ENCODE results near the gene RGS3. TPM values are rescaled to one million over a fixed set of nuclear protein-coding genes. Genes with fewer than 3 reads are reported as not detected.

RGS3 gene
- total RNA-seq, 4 donors from 2014 or later = 43.0 to 66.2 (median 55.6) TPM

DNA sequence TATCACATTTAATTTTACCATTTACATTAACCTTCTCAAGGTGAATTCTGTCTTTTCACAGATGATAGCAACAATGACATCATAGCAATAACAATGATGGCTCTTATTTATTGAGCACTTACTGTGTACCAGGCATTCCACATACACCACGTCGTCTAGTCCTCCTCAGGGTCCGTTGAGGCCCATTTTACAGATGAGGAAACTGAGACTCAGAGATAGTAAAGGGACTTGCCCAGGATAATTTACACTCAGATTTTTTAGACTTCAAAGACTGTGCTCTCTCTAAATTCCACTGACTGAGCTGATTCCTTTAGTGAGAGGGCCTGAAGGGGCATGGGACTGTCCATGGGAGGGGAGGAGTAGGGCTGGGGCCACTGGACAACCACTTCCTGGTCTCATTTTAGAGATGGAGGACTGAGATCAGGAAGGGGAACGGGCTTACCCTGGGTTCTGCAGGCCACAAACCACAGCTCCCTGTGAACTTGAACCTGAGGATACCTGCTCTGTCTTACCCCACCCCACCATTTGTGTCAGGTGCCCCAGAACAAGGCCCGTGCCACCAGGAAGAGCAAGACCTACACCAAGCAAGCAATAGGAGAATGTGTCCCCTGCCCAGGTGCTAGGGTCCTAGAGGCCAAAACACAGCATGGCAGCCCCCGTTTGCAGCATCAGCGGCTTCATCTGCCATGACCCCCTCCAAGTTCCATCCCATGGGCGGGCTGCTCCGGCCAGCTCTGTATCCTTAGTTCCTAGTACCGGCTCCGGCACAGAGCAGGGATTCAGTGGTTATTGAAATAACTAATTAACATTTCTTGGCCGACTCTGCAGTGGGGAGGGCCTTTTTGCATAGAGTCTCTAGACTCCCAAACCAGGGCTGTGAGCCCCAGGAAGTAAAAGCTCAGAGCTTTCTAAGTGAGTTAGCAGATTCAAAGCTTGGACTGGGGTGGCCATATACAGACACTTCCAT lies 96.6 kb downstream of the RGS3 start:
- 90 to 94% methylated on average over 11 to 12 of the region's 12 CpGs for WGBS, 2 donors
- peak overlapping the region in 1 of 3 donors; percentile 2 for H3K27ac ChIP-seq
- peaks cover 24 to 37% of the 10 kb centered on the region in 2 donors for H3K4me1 ChIP-seq
- no peaks in the 10 kb centered on the region for H3K9me3 ChIP-seq
- H3K27me3 ChIP-seq = no peaks in the 10 kb centered on the region
- no peak for DNase-seq
- H3K36me3 ChIP-seq = no peaks in the 10 kb centered on the region
- TF ChIP-seq, protein P1, sequence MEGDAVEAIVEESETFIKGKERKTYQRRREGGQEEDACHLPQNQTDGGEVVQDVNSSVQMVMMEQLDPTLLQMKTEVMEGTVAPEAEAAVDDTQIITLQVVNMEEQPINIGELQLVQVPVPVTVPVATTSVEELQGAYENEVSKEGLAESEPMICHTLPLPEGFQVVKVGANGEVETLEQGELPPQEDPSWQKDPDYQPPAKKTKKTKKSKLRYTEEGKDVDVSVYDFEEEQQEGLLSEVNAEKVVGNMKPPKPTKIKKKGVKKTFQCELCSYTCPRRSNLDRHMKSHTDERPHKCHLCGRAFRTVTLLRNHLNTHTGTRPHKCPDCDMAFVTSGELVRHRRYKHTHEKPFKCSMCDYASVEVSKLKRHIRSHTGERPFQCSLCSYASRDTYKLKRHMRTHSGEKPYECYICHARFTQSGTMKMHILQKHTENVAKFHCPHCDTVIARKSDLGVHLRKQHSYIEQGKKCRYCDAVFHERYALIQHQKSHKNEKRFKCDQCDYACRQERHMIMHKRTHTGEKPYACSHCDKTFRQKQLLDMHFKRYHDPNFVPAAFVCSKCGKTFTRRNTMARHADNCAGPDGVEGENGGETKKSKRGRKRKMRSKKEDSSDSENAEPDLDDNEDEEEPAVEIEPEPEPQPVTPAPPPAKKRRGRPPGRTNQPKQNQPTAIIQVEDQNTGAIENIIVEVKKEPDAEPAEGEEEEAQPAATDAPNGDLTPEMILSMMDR (IDR thresholded peaks at IDR 0.05) = no peak
- TF ChIP-seq POLR2A (IDR thresholded peaks at IDR 0.05) = no peak
- no peak overlapping the region for H3K4me3 ChIP-seq (replicated peaks in 1 of 3)
- intact Hi-C loops (cut with DNase I) = no loop called here

DNA sequence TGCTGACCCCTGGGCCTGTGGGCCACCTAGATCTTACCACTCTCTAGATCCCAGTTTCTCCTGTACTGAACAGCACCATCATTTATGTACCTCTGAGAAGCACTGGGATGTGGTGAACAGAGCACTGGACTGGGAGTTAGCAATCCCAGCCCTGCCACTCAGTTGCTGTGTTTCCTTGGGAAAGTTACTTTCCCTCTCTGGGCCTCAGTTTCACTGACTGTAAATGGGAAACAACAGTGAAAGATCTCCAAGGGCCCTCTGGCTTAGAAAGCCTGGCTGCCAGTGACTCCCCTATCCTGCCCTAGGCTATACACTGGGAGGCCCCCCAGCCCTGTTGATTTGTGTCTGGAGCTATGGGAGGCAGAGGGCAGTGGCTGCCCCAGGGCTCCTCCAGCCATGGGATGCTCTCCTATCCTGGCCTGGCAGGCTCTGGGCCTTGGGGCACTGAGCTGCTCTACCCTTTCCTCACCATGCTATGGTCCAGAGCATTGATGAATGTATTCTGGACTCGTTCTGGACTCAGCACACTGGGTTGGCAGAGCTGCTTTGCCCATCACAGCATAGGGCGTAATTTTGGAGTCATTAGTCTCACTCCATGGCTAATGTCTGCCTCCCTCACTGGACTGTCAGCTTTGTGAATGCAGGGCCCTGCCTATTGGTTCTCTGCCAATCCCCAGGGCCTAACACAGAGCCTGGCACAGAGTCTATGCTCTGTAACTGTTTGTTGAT lies 99.3 kb downstream of the RGS3 start:
- no peak for DNase-seq
- no peak overlapping the region for H3K27ac ChIP-seq
- WGBS, 2 donors = 77 to 100% methylated on average over 2 of the region's 2 CpGs
- no peak for TF ChIP-seq POLR2A (IDR thresholded peaks at IDR 0.05)
- TF ChIP-seq, protein P1 (IDR thresholded peaks at IDR 0.05) = no peak
- peaks cover 38 to 64% of the 10 kb centered on the region in 2 donors for H3K4me1 ChIP-seq
- no peak overlapping the region for H3K4me3 ChIP-seq (replicated peaks in 1 of 3)
- intact Hi-C loops (cut with DNase I) = no loop called here
- no peaks in the 10 kb centered on the region for H3K27me3 ChIP-seq
- no peaks in the 10 kb centered on the region for H3K9me3 ChIP-seq
- no peaks in the 10 kb centered on the region for H3K36me3 ChIP-seq

DNA sequence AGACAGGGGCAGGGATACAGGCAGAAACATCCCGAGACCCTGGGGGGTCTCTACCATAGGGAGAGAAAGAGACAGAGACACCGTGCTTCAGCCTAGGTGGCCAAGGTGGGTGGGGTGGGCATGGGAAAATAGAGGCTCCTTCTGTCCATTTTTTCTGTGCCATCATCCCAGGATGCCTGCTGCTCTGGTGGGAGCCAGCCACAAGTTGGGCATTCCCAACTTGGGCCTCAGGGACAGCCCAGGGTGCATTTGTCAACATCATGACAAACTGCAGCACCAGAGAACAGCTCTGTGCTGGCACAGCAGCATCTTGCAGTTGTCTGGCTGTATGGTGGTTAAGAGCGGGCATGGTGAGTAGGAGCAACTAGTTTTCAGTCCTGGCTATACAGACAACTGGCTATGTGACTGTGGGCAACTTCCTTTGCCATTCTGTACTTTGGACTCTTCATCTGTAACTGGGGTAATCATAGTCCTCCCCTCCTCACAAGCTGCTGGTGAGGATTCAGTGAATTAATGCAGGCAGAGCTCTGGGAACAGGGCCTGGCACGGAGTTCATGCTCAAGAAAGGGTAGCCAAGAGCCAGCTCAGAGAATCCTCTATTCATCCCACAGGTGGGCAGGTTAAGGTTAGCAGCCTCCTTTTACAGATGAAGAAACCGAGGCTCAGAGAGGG lies 100.4 kb downstream of the RGS3 start:
- TF ChIP-seq, protein P1 (IDR thresholded peaks at IDR 0.05) = no peak
- no peak for TF ChIP-seq POLR2A (IDR thresholded peaks at IDR 0.05)
- Histone ChIP-seq H3K4me1 (peaks cover 33 to 70% of the 10 kb centered on the region in 2 donors), H3K4me3 (replicated peaks in 1 of 3) (no peak overlapping the region), H3K27me3 (no peaks in the 10 kb centered on the region), H3K9me3 (no peaks in the 10 kb centered on the region), H3K36me3 (no peaks in the 10 kb centered on the region), H3K27ac (peak overlapping the region in 2 of 3 donors; percentile 86)
- no peak for DNase-seq
- intact Hi-C loops (cut with DNase I) = no loop called here
- WGBS, 2 donors = 80 to 82% methylated on average over 5 of the region's 5 CpGs

DNA sequence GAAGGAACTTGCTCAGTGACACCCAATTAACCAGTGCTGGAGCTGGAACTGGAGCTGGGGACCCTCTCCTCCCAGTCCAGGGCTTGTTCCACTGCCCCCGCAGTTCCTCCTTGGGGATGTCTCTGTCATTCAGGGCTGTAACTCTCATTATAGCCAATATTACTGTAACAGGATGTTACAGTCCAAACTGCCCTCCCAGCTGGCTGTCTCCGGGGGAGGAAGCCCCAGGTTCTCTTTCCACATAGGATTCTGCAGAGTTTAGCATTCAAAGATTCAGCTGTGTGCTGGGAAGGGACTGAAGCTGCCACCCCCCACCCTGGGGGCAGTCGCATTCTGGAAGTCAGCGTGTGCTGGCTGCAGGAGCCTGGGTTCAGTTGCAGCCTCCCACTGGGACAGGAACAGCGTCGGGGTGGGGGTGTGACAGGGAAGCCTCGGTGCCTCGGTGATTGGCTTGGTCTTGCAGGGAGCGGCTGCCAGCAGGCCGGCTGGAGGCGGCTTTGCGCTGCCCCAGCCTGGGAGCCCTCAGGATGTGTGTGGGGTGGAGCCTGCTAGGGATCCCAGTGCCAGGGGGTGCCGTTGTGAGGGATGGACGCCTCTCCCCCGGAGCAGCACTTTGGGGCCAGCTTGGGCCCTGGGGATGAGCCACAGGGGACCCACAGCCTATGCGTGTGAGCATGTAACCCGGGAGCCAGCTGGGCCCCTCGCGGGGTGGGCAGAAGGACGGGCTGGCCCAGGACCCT lies 101.1 kb downstream of the RGS3 start:
- TF ChIP-seq POLR2A (IDR thresholded peaks at IDR 0.05) = peak in 1 of 2 donors; percentile 47
- TF ChIP-seq, protein P1 (IDR thresholded peaks at IDR 0.05) = no peak
- intact Hi-C loops (cut with DNase I) = no loop called here
- DNase-seq = peak; percentile 84 to 88
- no peaks in the 10 kb centered on the region for H3K36me3 ChIP-seq
- H3K27ac ChIP-seq = peak overlapping the region; percentile 86 to 90 (median 86)
- H3K4me1 ChIP-seq = peaks cover 26 to 70% of the 10 kb centered on the region in 2 donors
- peak overlapping the region in 2 of 3 donors; percentile 30 to 36 for H3K4me3 ChIP-seq (replicated peaks in 1 of 3)
- H3K9me3 ChIP-seq = no peaks in the 10 kb centered on the region
- 9 to 31% methylated on average over 10 to 13 of the region's 20 CpGs for WGBS, 2 donors
- no peaks in the 10 kb centered on the region for H3K27me3 ChIP-seq

Data from thyroid gland (tissue), 4 donors.